Testis (tissue), 3 donors: ENCODE measurements around the gene CEP63. TPM values are rescaled to one million over a fixed set of nuclear protein-coding genes. Genes with fewer than 3 reads are reported as not detected.

ENCODE experiments used
- DNase-seq: peaks from one replicate; pipeline ENCODE4 v3.0.0-alpha.2; 2019
- H3K27ac ChIP-seq, 2 donors: fragments of 200-600 bp; sonication (generic); one replicate each; pipeline ENCODE4 v1.5.1; 2019
- H3K27me3 ChIP-seq: fragments of 200-600 bp; sonication (generic); one replicate; pipeline ENCODE4 v1.5.1; 2019
- H3K36me3 ChIP-seq: fragments of 200-600 bp; sonication (generic); one replicate; pipeline ENCODE4 v1.5.1; 2017; ENCODE audit warnings: low read depth; ENCODE audit errors: missing control alignments
- H3K4me1 ChIP-seq: fragments of 200-600 bp; sonication (generic); one replicate; pipeline ENCODE4 v1.5.1; 2019
- H3K4me3 ChIP-seq, 2 donors: fragments of 200-600 bp; sonication (generic); one replicate each; pipeline ENCODE4 v1.5.1; 2017 to 2019
- H3K9me3 ChIP-seq: fragments of 200-600 bp; sonication (generic); one replicate; pipeline ENCODE4 v1.5.1; 2017
- CTCF ChIP-seq, 3 experiments: fragments of 450-650 bp in 2 of 3; fragments of 200-600 bp in 1 of 3; sonication (generic) in 1 of 3; IDR thresholded peaks; one replicate each; pipeline ENCODE4 v1.5.1; 2016 to 2019; ENCODE audit warnings: antibody characterized with exemption in 3 of 3, mild to moderate bottlenecking in 2 of 3, moderate library complexity in 1 of 3
- POLR2A ChIP-seq: fragments of 450-650 bp; IDR thresholded peaks from one replicate; pipeline ENCODE4 v1.6.1; 2017; ENCODE audit warnings: antibody characterized with exemption, mild to moderate bottlenecking, moderate library complexity
- WGBS, 2 donors: methylation state at CpG; one replicate each; pipeline ENCODE4 v1.1.5; 2018; 5-methylcytosine and 5-hydroxymethylcytosine counted together
- intact Hi-C: fragments of 100-400 bp; cut with DNase I; formaldehyde crosslinking; loops from one replicate; pipeline ENCODE4 v1.15.1; 2023; ENCODE audit warnings: low total_unique reads
- polyA plus RNA-seq: library from polyadenylated mRNA; stranded (reverse); fragments of 350-450 nt; fragmentation: Illumina TruSeq; extraction: RNeasy Lipid Tissue Mini Kit (QIAGEN cat#74804); gene quantifications from one replicate; pipeline ENCODE4 v1.2.3, GENCODE V29; 2014; ENCODE audit warnings: low read depth, low replicate concordance; ENCODE audit not compliant: insufficient read depth
- total RNA-seq, 2 donors: library from RNA; depleted of rRNA; stranded (reverse); fragments of >200 nt; gene quantifications; one replicate each; pipeline ENCODE4 v1.2.3, GENCODE V29; 2016

CEP63 gene
- total and polyA plus RNA-seq, 3 donors from 2014 or later, result 42.3 to 74.5 (median 45.5) TPM

GRCh38 chr3:134449277-134449676 lies 36.6 kb upstream of the CEP63 start:
- peak; percentile 26 for DNase-seq
- no peak overlapping the region for H3K27ac ChIP-seq
- peak in 1 of 3 experiments; percentile 25 for TF ChIP-seq CTCF (IDR thresholded peaks at IDR 0.05)
- TF ChIP-seq POLR2A, result no peak

GRCh38 chr3:134449951-134450350 lies 35.9 kb upstream of the CEP63 start:
- TF ChIP-seq POLR2A, result no peak
- TF ChIP-seq CTCF (IDR thresholded peaks at IDR 0.05), result no peak
- Histone ChIP-seq H3K27ac (no peak overlapping the region), H3K36me3 (no peaks in the 10 kb centered on the region), H3K27me3 (no peaks in the 10 kb centered on the region), H3K4me1 (no peaks in the 10 kb centered on the region), H3K9me3 (no peaks in the 10 kb centered on the region), H3K4me3 (no peak overlapping the region)
- intact Hi-C loops, result no loop called here
- no peak for DNase-seq
- WGBS, 2 donors, result 78 to 79% methylated on average over 3 of the region's 3 CpGs

More at GRCh38 chr3:134449277-134449676, 36.6 kb upstream of the CEP63 start:
- Histone ChIP-seq H3K4me3 (no peak overlapping the region), H3K4me1 (no peaks in the 10 kb centered on the region), H3K36me3 (no peaks in the 10 kb centered on the region), H3K9me3 (no peaks in the 10 kb centered on the region), H3K27me3 (no peaks in the 10 kb centered on the region)
- WGBS, 2 donors, result 83 to 85% methylated on average over 2 of the region's 2 CpGs
- intact Hi-C loops, result no loop called here

GRCh38 chr3:134453631-134454030 lies 32.2 kb upstream of the CEP63 start:
- no peak for TF ChIP-seq CTCF (IDR thresholded peaks at IDR 0.05)
- TF ChIP-seq POLR2A, result no peak
- Histone ChIP-seq H3K36me3 (no peaks in the 10 kb centered on the region), H3K4me3 (no peak overlapping the region), H3K9me3 (no peaks in the 10 kb centered on the region), H3K4me1 (no peaks in the 10 kb centered on the region), H3K27me3 (no peaks in the 10 kb centered on the region), H3K27ac (no peak overlapping the region)
- intact Hi-C loops, result no loop called here
- 67 to 71% methylated on average over 6 of the region's 6 CpGs for WGBS, 2 donors
- DNase-seq, result no peak

GRCh38 chr3:134457376-134458074 lies 28.3 kb upstream of the CEP63 start:
- Histone ChIP-seq H3K27me3 (no peaks in the 10 kb centered on the region), H3K9me3 (no peaks in the 10 kb centered on the region), H3K27ac (no peak overlapping the region), H3K4me3 (no peak overlapping the region), H3K4me1 (peaks cover 9% of the 10 kb centered on the region), H3K36me3 (no peaks in the 10 kb centered on the region)
- intact Hi-C loops, result no loop called here
- WGBS, 2 donors, result 86 to 89% methylated on average over 9 of the region's 9 CpGs
- DNase-seq, result no peak
- TF ChIP-seq CTCF (IDR thresholded peaks at IDR 0.05), result no peak
- TF ChIP-seq POLR2A, result no peak

GRCh38 chr3:134458406-134458945 lies 27.4 kb upstream of the CEP63 start:
- Histone ChIP-seq H3K9me3 (no peaks in the 10 kb centered on the region), H3K4me1 (peaks cover 19% of the 10 kb centered on the region), H3K27ac (no peak overlapping the region), H3K27me3 (no peaks in the 10 kb centered on the region), H3K4me3 (no peak overlapping the region), H3K36me3 (no peaks in the 10 kb centered on the region)
- intact Hi-C loops, result no loop called here
- TF ChIP-seq CTCF (IDR thresholded peaks at IDR 0.05) (no peak), POLR2A (no peak)
- WGBS, 2 donors, result 91 to 92% methylated on average over 10 of the region's 10 CpGs
- no peak for DNase-seq
